ENCODE measurements around the gene MTCH2.

MTCH2 gene

GRCh38 chr11:47606731-47607130, 35.6 kb downstream of the MTCH2 start:
- TF ChIP-seq GATA3 (IDR thresholded peaks at IDR 0.05; ENCODE audit: low read depth, low read length) (no peak), GATA2 (IDR thresholded peaks at IDR 0.05; ENCODE audit: low read depth, low read length) (no peak)

- TF ChIP-seq GATA3 (IDR thresholded peaks at IDR 0.05; ENCODE audit: low read depth, low read length), result no peak
- TF ChIP-seq GATA2 (IDR thresholded peaks at IDR 0.05; ENCODE audit: low read depth, low read length), result no peak
Observed at GRCh38 chr11:47605921-47606320, 36.4 kb downstream of the MTCH2 start.

- no peak for TF ChIP-seq GATA2 (IDR thresholded peaks at IDR 0.05; ENCODE audit: low read depth, low read length)
- TF ChIP-seq GATA3 (IDR thresholded peaks at IDR 0.05; ENCODE audit: low read depth, low read length), result no peak
Observed at GRCh38 chr11:47603295-47603694, 39.1 kb downstream of the MTCH2 start.

GRCh38 chr11:47599902-47600301, 42.5 kb downstream of the MTCH2 start:
- TF ChIP-seq GATA3 (IDR thresholded peaks at IDR 0.05; ENCODE audit: low read depth, low read length) (no peak), GATA2 (IDR thresholded peaks at IDR 0.05; ENCODE audit: low read depth, low read length) (no peak)

GRCh38 chr11:47595967-47596366, 46.4 kb downstream of the MTCH2 start:
- TF ChIP-seq GATA3 (IDR thresholded peaks at IDR 0.05; ENCODE audit: low read depth, low read length) (no peak), GATA2 (IDR thresholded peaks at IDR 0.05; ENCODE audit: low read depth, low read length) (no peak)

- TF ChIP-seq GATA2 (IDR thresholded peaks at IDR 0.05; ENCODE audit: low read depth, low read length) (no peak), GATA3 (IDR thresholded peaks at IDR 0.05; ENCODE audit: low read depth, low read length) (no peak)
Observed at GRCh38 chr11:47595029-47595428, 47.3 kb downstream of the MTCH2 start.

- TF ChIP-seq GATA3 (IDR thresholded peaks at IDR 0.05; ENCODE audit: low read depth, low read length) (no peak), GATA2 (IDR thresholded peaks at IDR 0.05; ENCODE audit: low read depth, low read length) (no peak)
Observed at GRCh38 chr11:47593934-47594855, 48.2 kb downstream of the MTCH2 start, which contains the start of gene C1QTNF4. TSS of gene C1QTNF4 (minus strand) at chr11:47594411. CDS start at chr11:47590810, 3,601 bp downstream.

GRCh38 chr11:47593492-47593933, 48.8 kb downstream of the MTCH2 start:
- TF ChIP-seq GATA2 (IDR thresholded peaks at IDR 0.05; ENCODE audit: low read depth, low read length), result no peak
- no peak for TF ChIP-seq GATA3 (IDR thresholded peaks at IDR 0.05; ENCODE audit: low read depth, low read length)

GRCh38 chr11:47592970-47593369, 49.4 kb downstream of the MTCH2 start:
- TF ChIP-seq GATA3 (IDR thresholded peaks at IDR 0.05; ENCODE audit: low read depth, low read length) (no peak), GATA2 (IDR thresholded peaks at IDR 0.05; ENCODE audit: low read depth, low read length) (no peak)

- TF ChIP-seq GATA3 (IDR thresholded peaks at IDR 0.05; ENCODE audit: low read depth, low read length) (no peak), GATA2 (IDR thresholded peaks at IDR 0.05; ENCODE audit: low read depth, low read length) (no peak)
Observed at GRCh38 chr11:47592251-47592650, 50.1 kb downstream of the MTCH2 start.

- TF ChIP-seq GATA3 (IDR thresholded peaks at IDR 0.05; ENCODE audit: low read depth, low read length) (no peak), GATA2 (IDR thresholded peaks at IDR 0.05; ENCODE audit: low read depth, low read length) (no peak)
Observed at GRCh38 chr11:47591764-47592163, 50.6 kb downstream of the MTCH2 start.

GRCh38 chr11:47589977-47590861, 52.1 kb downstream of the MTCH2 start:
- TF ChIP-seq GATA3 (IDR thresholded peaks at IDR 0.05; ENCODE audit: low read depth, low read length), result no peak
- TF ChIP-seq GATA2 (IDR thresholded peaks at IDR 0.05; ENCODE audit: low read depth, low read length), result no peak

GRCh38 chr11:47589584-47589976, 52.8 kb downstream of the MTCH2 start:
- no peak for TF ChIP-seq GATA3 (IDR thresholded peaks at IDR 0.05; ENCODE audit: low read depth, low read length)
- TF ChIP-seq GATA2 (IDR thresholded peaks at IDR 0.05; ENCODE audit: low read depth, low read length), result no peak

- TF ChIP-seq GATA3 (IDR thresholded peaks at IDR 0.05; ENCODE audit: low read depth, low read length) (no peak), GATA2 (IDR thresholded peaks at IDR 0.05; ENCODE audit: low read depth, low read length) (no peak)
Observed at GRCh38 chr11:47589118-47589517, 53.2 kb downstream of the MTCH2 start.

Data from SH-SY5Y (cell line).